ENCODE data around the gene TRIM45.
"Not testable (repeated sequence)": the region's sequence is repeated elsewhere in the genome, so short reads cannot be mapped to it uniquely, and the experiment has no call there.

TRIM45 gene

DNA sequence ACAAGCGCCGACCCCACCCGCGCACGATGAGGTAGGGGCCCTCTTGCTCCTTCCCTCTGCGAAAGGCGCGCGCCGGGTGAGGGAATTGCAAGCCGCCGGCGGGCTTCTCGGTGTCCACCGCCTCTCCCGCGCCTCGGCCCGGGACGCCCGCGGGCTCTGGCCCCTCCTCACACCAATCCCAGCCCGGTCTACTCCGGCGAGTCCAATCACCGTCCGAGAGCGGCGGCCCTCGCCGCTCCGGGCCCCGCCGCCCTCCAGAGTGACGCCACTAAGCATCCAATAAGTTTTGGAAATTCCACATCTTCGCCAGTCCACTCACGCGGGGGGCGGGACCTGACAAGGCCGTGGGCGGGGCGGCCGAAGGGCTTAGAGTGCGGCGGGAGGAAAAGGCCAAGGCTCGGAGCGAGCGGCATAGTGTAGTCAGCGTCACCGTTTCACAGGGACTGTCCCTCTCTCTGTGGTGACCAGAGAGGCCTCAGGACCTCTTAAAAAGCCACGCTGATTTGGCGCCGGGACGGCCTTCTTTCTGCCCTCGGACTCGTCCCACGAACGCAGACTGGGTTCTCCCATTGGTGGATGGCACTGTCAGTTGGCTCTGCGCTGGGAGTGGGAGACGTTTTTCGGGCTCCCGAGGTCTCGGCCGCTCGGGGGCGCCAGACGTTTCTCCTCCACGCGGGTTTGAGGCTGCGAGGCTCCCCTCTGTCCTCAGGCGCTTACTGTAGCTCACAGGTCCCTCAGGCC is at the start of gene TRIM45:
TSS of gene TRIM45 (minus strand) at position 161 of the 741 bp plus-strand sequence. CDS start 548 bp downstream, outside the sequence.
- peak; percentile 68 to 77 for DNase-seq (ENCODE audit: low read depth in 2 of 2)

GRCh38 chr1:117169871-117170596 is 48.5 kb upstream of the TRIM45 start:
- DNase-seq (ENCODE audit: low read depth in 2 of 2) = no peak

GRCh38 chr1:117167402-117167801 is 45.9 kb upstream of the TRIM45 start:
- DNase-seq (ENCODE audit: low read depth in 2 of 2) = no peak

DNA sequence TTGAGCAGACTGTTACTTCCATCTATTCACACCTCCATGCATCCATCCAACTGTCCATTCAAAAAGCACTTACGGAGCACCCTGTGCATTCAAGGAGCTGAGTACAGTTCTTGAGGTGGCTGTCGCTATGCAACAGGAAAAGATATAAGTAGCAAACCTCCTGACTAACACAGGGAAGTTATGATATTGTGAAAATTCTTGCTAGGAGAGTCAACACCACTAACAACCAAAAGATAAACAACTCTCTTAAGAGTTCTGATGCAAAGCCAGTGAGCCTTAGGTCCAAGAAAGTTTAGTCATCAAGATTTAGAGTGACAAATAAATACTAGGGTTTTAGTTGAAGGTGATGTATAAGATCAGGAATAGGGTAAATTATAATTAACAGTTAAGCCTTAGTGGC is 44.5 kb upstream of the TRIM45 start:
- no peak for DNase-seq (ENCODE audit: low read depth in 2 of 2)

DNA sequence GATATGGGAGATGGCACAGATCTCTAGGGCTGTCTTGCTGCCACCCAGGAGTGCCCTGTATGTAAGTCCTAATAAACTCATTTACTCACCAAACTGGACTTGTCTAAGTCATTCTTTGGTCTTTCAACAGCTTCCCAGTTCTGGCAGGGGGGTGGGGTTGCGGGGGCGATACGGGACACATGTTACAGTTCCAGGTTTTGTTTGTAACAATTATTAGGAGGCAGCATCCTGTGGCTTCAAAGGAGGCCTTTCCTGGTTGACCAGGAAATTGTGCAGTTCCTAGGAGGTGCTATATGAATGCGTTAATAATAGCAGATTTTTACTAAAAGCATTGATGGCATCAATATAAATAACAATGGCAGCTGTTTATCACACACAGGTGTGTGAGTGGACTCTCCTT is 42.7 kb upstream of the TRIM45 start:
- DNase-seq (ENCODE audit: low read depth in 2 of 2) = no peak

GRCh38 chr1:117162816-117163215 is 41.3 kb upstream of the TRIM45 start:
- no peak for DNase-seq (ENCODE audit: low read depth in 2 of 2)

- DNase-seq (ENCODE audit: low read depth in 2 of 2) = no peak
Observed at GRCh38 chr1:117161887-117162286, 40.3 kb upstream of the TRIM45 start.

DNA sequence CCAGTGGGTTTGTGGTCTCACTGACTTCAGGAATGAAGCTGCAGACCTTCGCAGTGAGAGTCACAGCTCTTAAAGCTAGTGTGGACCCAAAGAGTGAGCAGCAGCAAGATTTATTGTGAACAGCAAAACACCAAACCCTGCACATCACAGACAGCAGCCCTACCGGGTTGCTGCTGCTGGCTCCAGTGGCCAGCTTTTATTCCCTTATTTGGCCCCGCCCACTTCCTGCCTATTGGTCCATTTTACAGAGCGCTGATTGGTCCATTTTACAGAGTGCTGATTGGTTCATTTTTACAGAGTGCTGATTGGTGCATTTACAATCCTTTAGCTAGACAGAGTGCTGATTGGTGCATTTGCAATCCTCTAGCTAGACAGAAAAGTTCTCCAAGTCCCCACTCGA is 29.8 kb upstream of the TRIM45 start:
- DNase-seq (ENCODE audit: low read depth in 2 of 2) = not testable (repeated sequence)

DNA sequence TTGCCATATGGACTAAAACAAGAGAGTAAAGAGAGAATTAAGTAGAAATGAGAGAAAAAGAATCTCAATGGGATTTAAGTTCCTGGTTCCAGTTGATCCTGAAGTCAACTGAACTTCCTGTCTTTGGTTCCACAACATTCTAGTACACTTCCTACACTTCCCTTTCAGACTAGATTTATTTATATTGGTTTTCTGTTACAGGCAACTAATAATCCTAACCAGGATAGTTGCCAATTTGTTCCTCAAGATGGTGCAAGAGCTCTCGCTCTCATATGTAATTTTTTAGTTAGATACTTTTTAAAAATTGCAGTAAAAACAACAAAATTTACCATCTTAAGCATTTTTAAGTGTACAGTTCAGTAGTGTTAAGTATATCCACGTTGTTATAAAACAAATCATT is 28.8 kb upstream of the TRIM45 start:
- DNase-seq (ENCODE audit: low read depth in 2 of 2) = no peak

GRCh38 chr1:117147856-117148588 is 26.5 kb upstream of the TRIM45 start:
- no peak for DNase-seq (ENCODE audit: low read depth in 2 of 2)

GRCh38 chr1:117147341-117147831 is 25.8 kb upstream of the TRIM45 start:
- DNase-seq (ENCODE audit: low read depth in 2 of 2) = no peak

DNA sequence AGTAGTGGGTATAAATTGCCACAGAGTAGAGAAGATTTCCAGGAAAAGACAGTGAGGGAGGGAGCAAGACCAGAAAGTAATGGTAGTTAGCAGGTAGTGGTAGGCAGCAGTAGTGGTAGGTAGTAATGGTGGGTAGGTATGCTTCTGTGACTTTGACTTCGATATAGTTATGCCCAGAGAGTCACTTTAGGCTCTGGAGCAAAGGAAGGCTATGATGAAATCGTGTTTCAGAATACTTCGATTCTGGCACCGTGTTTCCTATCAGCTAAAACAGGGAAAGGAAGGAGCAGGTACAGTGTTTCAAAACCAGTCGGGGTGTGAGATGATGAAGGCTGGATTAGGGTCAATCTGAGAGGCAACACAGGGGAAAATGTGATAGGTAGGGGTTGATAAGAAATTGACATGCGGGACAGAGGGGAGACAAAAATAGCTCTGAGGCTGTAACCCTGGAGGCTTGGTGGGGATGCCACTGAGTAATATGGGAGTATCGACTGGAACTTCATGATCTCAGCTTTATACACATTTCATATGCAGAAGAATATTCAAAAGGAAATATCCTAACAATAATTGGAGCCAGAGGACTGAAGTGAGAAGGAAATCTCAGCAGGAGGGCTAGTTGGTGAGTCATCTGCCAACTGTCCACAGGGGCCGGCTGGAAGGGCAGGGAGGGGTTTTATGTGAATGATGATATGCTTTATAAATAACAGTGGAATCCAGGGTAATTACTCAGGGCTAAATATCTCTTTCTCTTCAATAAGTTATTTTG is 25.2 kb upstream of the TRIM45 start:
- no peak for DNase-seq (ENCODE audit: low read depth in 2 of 2)

DNA sequence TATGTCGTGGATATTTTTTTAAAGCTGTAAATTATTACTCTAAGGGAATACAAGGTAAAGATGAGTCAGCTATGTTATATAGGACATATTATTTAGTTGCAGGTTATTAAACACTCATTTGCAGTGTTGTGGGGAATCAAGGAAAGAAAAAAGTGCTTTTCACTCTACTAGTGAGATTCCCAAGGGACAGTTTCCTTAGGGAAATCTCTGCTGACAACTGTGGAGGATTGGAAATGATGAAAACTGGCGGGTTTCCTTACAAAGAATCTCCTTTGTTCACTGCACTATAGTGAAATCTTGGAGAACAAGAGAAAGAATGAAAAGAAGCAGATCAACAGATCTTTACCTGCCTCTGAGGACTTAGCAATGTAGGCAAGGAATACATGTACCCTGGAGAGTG is 24.5 kb upstream of the TRIM45 start:
- no peak for DNase-seq (ENCODE audit: low read depth in 2 of 2)

- no peak for DNase-seq (ENCODE audit: low read depth in 2 of 2)
Observed at GRCh38 chr1:117143871-117144270, 22.3 kb upstream of the TRIM45 start.

- no peak for DNase-seq (ENCODE audit: low read depth in 2 of 2)
Observed at GRCh38 chr1:117143172-117143571, 21.6 kb upstream of the TRIM45 start.

DNA sequence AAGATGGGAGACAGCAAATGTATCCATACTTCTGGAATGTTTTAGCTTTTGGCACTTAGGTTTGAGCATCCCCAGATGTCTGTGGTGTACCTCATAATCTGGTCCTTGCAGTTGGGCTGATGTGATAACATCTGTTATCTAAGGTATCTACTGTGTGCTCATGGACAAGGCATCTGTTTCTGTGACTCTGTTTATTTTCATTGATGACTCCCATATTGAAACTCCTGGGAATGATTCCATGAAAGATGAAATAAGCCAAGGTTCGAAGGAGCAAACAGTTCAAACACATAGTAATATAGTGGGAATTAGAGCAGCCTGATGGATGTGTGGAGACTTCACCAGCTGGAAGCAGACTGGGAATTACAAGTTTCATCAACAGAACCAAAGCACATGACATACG is 20.7 kb upstream of the TRIM45 start:
- no peak for DNase-seq (ENCODE audit: low read depth in 2 of 2)

DNA sequence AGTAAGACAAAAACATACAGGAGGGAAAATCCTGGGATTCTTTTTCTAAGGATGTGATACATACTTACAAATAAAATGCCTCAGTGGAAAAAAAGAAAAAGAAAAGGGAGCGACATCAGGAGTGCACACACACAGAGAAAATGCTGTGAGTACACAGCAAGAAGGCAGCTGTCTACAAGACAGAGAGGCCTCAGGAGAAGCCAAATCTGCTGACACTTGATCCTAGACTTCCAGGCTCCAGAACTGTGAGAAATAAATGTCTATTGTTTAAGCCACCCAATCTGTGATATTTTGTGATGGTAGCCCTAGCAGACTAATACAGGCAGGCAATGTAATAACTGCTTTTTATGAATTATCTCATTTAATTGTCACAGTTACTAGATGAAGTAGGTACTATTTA is 17.0 kb upstream of the TRIM45 start:
- no peak for DNase-seq (ENCODE audit: low read depth in 2 of 2)

DNA sequence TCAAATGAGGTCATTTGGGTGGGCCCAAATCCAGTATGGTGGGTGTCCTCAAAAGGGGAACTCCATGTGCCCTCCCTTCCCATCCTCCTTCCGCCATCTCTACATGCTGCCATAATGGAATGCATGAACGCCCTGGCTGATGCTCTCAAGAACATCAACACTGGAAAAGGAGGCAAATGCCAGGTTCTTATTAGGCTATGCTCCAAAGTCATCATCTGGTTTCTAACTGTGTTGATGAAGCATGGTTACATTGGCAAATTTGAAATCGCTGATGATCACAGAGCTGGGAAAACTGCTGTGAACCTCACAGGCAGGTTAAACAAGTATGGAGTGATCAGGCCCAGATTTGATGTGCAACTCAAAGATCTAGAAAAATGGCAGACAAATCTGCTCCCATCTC is 16.6 kb upstream of the TRIM45 start:
- no peak for DNase-seq (ENCODE audit: low read depth in 2 of 2)

GRCh38 chr1:117137281-117137855 is 15.8 kb upstream of the TRIM45 start:
- DNase-seq (ENCODE audit: low read depth in 2 of 2) = no peak

GRCh38 chr1:117136749-117137148 is 15.2 kb upstream of the TRIM45 start:
- no peak for DNase-seq (ENCODE audit: low read depth in 2 of 2)

DNA sequence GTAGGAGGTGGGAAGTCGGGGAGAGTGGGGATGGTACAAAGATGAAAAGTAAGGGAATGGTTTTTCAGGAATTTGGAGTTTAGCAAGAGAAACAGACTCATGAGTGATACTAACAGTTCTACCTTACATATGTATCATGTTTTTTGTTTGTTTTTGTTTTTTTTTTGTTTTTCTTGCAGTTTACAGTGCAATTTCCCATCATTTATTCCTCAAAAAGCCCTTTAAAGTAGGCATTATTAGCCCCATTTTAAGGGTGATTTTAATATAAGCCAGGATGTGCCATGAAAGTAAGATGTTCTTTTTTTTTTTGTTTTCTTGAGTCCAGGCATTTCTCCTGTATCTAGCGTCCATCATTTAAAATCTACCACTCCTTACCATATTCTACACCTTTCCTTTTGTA is 13.8 kb upstream of the TRIM45 start:
- no peak for DNase-seq (ENCODE audit: low read depth in 2 of 2)
